Parathyroid adenoma (tissue), 2 donors: Measurements from ENCODE around the gene CIB1.

Experiments used
- H2AFZ ChIP-seq: fragments of 300-600 bp; sonication (generic); one replicate; pipeline ENCODE4 v1.7.0; 2017; ENCODE audit warnings: antibody characterized with exemption, mild to moderate bottlenecking
- H3K27ac ChIP-seq: fragments of 300-600 bp; sonication (generic); one replicate; pipeline ENCODE4 v1.7.0; 2017
- H3K27me3 ChIP-seq: fragments of 300-600 bp; sonication (generic); one replicate; pipeline ENCODE4 v1.7.0; 2017; ENCODE audit warnings: low read length; ENCODE audit not compliant: control insufficient read depth, insufficient read depth
- H3K36me3 ChIP-seq: fragments of 300-600 bp; sonication (generic); one replicate; pipeline ENCODE4 v1.7.0; 2017; ENCODE audit warnings: low read length; ENCODE audit not compliant: control insufficient read depth, insufficient read depth
- H3K4me1 ChIP-seq: fragments of 300-600 bp; sonication (generic); one replicate; pipeline ENCODE4 v1.7.0; 2017; ENCODE audit warnings: control low read depth
- H3K4me2 ChIP-seq: fragments of 300-600 bp; sonication (generic); one replicate; pipeline ENCODE4 v1.7.0; 2017; ENCODE audit warnings: low read length
- H3K4me3 ChIP-seq: fragments of 300-600 bp; sonication (generic); one replicate; pipeline ENCODE4 v1.7.0; 2017; ENCODE audit warnings: low read depth, low read length
- H3K79me2 ChIP-seq: fragments of 300-600 bp; sonication (generic); one replicate; pipeline ENCODE4 v1.7.0; 2017; ENCODE audit warnings: control low read depth
- H3K9ac ChIP-seq: fragments of 300-600 bp; sonication (generic); one replicate; pipeline ENCODE4 v1.7.0; 2017; ENCODE audit warnings: mild to moderate bottlenecking
- H3K9me3 ChIP-seq: fragments of 300-600 bp; sonication (generic); one replicate; pipeline ENCODE4 v1.7.0; 2017; ENCODE audit warnings: low read length; ENCODE audit not compliant: control insufficient read depth
- CTCF ChIP-seq: fragments of 300-600 bp; sonication (generic); IDR thresholded peaks from one replicate; pipeline ENCODE4 v1.7.0; 2017; ENCODE audit warnings: antibody characterized with exemption, mild to moderate bottlenecking
- donor health status: primary hyperparathyroidism.

Gene CIB1

GRCh38 chr15:90232196-90232595, 1.5 kb downstream of the CIB1 start:
- no peak overlapping the region for H3K9ac ChIP-seq
- no peak overlapping the region for H3K4me3 ChIP-seq
- no peak overlapping the region for H2AFZ ChIP-seq

GRCh38 chr15:90231028-90232017, 2.4 kb downstream of the CIB1 start:
- Histone ChIP-seq H3K9me3 (no peaks in the 10 kb centered on the region), H3K4me1 (peaks cover 9% of the 10 kb centered on the region), H3K79me2 (no peaks in the 10 kb centered on the region), H3K9ac (no peak overlapping the region), H3K27ac (no peak overlapping the region), H3K27me3 (no peaks in the 10 kb centered on the region), H2AFZ (no peak overlapping the region), H3K4me2 (no peak overlapping the region), H3K4me3 (no peak overlapping the region), H3K36me3 (no peaks in the 10 kb centered on the region)
- no peak for TF ChIP-seq CTCF

More at GRCh38 chr15:90232196-90232595, 1.5 kb downstream of the CIB1 start:
- H3K36me3 ChIP-seq: no peaks in the 10 kb centered on the region
- no peak for TF ChIP-seq CTCF
- H3K27ac ChIP-seq: no peak overlapping the region
- H3K79me2 ChIP-seq: no peaks in the 10 kb centered on the region
- H3K4me1 ChIP-seq: peaks cover 9% of the 10 kb centered on the region
- H3K9me3 ChIP-seq: no peaks in the 10 kb centered on the region
- H3K4me2 ChIP-seq: no peak overlapping the region
- no peaks in the 10 kb centered on the region for H3K27me3 ChIP-seq

- H3K27me3 ChIP-seq: no peaks in the 10 kb centered on the region
- H2AFZ ChIP-seq: no peak overlapping the region
- no peaks in the 10 kb centered on the region for H3K79me2 ChIP-seq
- no peak overlapping the region for H3K4me2 ChIP-seq
- H3K9me3 ChIP-seq: no peaks in the 10 kb centered on the region
- peaks cover 9% of the 10 kb centered on the region for H3K4me1 ChIP-seq
- no peak overlapping the region for H3K9ac ChIP-seq
- H3K4me3 ChIP-seq: no peak overlapping the region
- H3K36me3 ChIP-seq: no peaks in the 10 kb centered on the region
- no peak for TF ChIP-seq CTCF
- H3K27ac ChIP-seq: no peak overlapping the region
Observed at GRCh38 chr15:90230610-90231009, 3.1 kb downstream of the CIB1 start.

GRCh38 chr15:90230071-90230494, 3.7 kb downstream of the CIB1 start:
- no peaks in the 10 kb centered on the region for H3K36me3 ChIP-seq
- H2AFZ ChIP-seq: no peak overlapping the region
- H3K4me2 ChIP-seq: no peak overlapping the region
- no peak overlapping the region for H3K4me3 ChIP-seq
- no peak overlapping the region for H3K27ac ChIP-seq
- no peak overlapping the region for H3K9ac ChIP-seq
- no peaks in the 10 kb centered on the region for H3K79me2 ChIP-seq
- TF ChIP-seq CTCF: no peak
- H3K27me3 ChIP-seq: no peaks in the 10 kb centered on the region
- peaks cover 9% of the 10 kb centered on the region for H3K4me1 ChIP-seq
- no peaks in the 10 kb centered on the region for H3K9me3 ChIP-seq
